ENCODE data around the gene COL7A1. TPM values are rescaled to one million over a fixed set of nuclear protein-coding genes. Genes with fewer than 3 reads are reported as not detected.

Gene COL7A1
- total RNA-seq, 1 experiment from 2014 or later: 16.4 TPM

DNA sequence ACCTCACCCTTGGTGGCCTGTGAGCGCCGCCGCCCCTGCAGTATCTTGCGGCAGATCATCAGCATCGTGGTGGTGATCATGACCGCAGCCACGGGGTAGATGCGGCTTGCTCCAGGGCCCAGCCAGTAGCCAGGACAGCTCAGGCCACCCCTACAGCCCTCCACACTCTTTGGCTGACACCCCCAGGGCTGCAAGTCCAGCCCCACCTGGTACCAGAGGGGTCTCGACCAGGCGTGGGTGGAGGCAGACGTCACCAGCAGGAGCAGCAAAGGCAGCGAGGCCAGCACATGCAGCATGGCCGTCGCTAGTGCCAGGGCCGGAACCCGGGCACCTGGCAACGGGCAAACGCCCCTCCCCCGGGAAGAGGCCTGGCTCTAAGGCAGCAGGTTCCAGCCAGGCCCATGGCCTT is 26.3 kb upstream of the COL7A1 start, which contains the start of gene TMEM89:
Gene TMEM89, minus strand, starts transcription at position 309 of the 409 bp plus-strand sequence. Its CDS starts 13 bp downstream, at position 296.
- Histone ChIP-seq H3K27me3 (replicated peaks; ENCODE audit: insufficient read depth, low read depth, low read length, poor library complexity) (no peaks in the 10 kb centered on the region), H3K9me3 (ENCODE audit: low read depth, low read length, poor library complexity, severe bottlenecking) (no peaks in the 10 kb centered on the region), H3K4me1 (ENCODE audit: insufficient read depth, low read length, poor library complexity, severe bottlenecking) (no peaks in the 10 kb centered on the region), H3K36me3 (ENCODE audit: insufficient read depth, low read length, poor library complexity, severe bottlenecking) (no peaks in the 10 kb centered on the region), H3K27ac (ENCODE audit: low read depth, low read length, poor library complexity, severe bottlenecking) (no peak within 1 kb of the TSS), H3K4me3 (ENCODE audit: low read depth, low read length, poor library complexity, severe bottlenecking) (no peak within 1 kb of the TSS)
- ChIA-PET CTCF (no interaction called here), POLR2A (ENCODE audit: low non-redundant PET) (no interaction called here)
- BruUV-seq (replicated peaks): no TSS peak
- DNase-seq (ENCODE audit: low spot score): no peak
- intact Hi-C loops (cut with micrococcal nuclease; ENCODE audit: unreplicated experiment): no loop called here
- TF ChIP-seq, protein P1, sequence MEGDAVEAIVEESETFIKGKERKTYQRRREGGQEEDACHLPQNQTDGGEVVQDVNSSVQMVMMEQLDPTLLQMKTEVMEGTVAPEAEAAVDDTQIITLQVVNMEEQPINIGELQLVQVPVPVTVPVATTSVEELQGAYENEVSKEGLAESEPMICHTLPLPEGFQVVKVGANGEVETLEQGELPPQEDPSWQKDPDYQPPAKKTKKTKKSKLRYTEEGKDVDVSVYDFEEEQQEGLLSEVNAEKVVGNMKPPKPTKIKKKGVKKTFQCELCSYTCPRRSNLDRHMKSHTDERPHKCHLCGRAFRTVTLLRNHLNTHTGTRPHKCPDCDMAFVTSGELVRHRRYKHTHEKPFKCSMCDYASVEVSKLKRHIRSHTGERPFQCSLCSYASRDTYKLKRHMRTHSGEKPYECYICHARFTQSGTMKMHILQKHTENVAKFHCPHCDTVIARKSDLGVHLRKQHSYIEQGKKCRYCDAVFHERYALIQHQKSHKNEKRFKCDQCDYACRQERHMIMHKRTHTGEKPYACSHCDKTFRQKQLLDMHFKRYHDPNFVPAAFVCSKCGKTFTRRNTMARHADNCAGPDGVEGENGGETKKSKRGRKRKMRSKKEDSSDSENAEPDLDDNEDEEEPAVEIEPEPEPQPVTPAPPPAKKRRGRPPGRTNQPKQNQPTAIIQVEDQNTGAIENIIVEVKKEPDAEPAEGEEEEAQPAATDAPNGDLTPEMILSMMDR (conservative IDR thresholded peaks at IDR 0.05; ENCODE audit: low read depth, low read length): no peak

- DNase-seq (ENCODE audit: low spot score): no peak
- H3K27me3 ChIP-seq (replicated peaks; ENCODE audit: insufficient read depth, low read depth, low read length, poor library complexity): no peaks in the 10 kb centered on the region
- H3K27ac ChIP-seq (ENCODE audit: low read depth, low read length, poor library complexity, severe bottlenecking): no peak overlapping the region
- BruUV-seq (replicated peaks): no TSS peak
- POLR2A ChIA-PET (ENCODE audit: low non-redundant PET): no interaction called here
- no peaks in the 10 kb centered on the region for H3K4me1 ChIP-seq (ENCODE audit: insufficient read depth, low read length, poor library complexity, severe bottlenecking)
- H3K9me3 ChIP-seq (ENCODE audit: low read depth, low read length, poor library complexity, severe bottlenecking): no peaks in the 10 kb centered on the region
- intact Hi-C loops (cut with micrococcal nuclease; ENCODE audit: unreplicated experiment): no loop called here
- no peaks in the 10 kb centered on the region for H3K36me3 ChIP-seq (ENCODE audit: insufficient read depth, low read length, poor library complexity, severe bottlenecking)
- CTCF ChIA-PET: no interaction called here
- H3K4me3 ChIP-seq (ENCODE audit: low read depth, low read length, poor library complexity, severe bottlenecking): no peak overlapping the region
- TF ChIP-seq EZH2 (IDR thresholded peaks at IDR 0.05; ENCODE audit: borderline replicate concordance, low read depth, low read length, poor library complexity, severe bottlenecking): no peak
- TF ChIP-seq, protein P1 (conservative IDR thresholded peaks at IDR 0.05; ENCODE audit: low read depth, low read length): no peak
Observed at GRCh38 chr3:48619541-48620524, 24.7 kb upstream of the COL7A1 start.

GRCh38 chr3:48617559-48617958 is 22.4 kb upstream of the COL7A1 start:
- H3K27me3 ChIP-seq (replicated peaks; ENCODE audit: insufficient read depth, low read depth, low read length, poor library complexity): no peaks in the 10 kb centered on the region
- H3K36me3 ChIP-seq (ENCODE audit: insufficient read depth, low read length, poor library complexity, severe bottlenecking): no peaks in the 10 kb centered on the region
- DNase-seq (ENCODE audit: low spot score): no peak
- H3K27ac ChIP-seq (ENCODE audit: low read depth, low read length, poor library complexity, severe bottlenecking): no peak overlapping the region
- no peak for TF ChIP-seq EZH2 (IDR thresholded peaks at IDR 0.05; ENCODE audit: borderline replicate concordance, low read depth, low read length, poor library complexity, severe bottlenecking)
- no peak overlapping the region for H3K4me3 ChIP-seq (ENCODE audit: low read depth, low read length, poor library complexity, severe bottlenecking)
- CTCF ChIA-PET: no interaction called here
- intact Hi-C loops (cut with micrococcal nuclease; ENCODE audit: unreplicated experiment): no loop called here
- no peaks in the 10 kb centered on the region for H3K4me1 ChIP-seq (ENCODE audit: insufficient read depth, low read length, poor library complexity, severe bottlenecking)
- POLR2A ChIA-PET (ENCODE audit: low non-redundant PET): no interaction called here
- BruUV-seq (replicated peaks): no TSS peak
- no peaks in the 10 kb centered on the region for H3K9me3 ChIP-seq (ENCODE audit: low read depth, low read length, poor library complexity, severe bottlenecking)

Data from A673 (cell line).